Lower leg skin (tissue), 3 donors: Measurements from ENCODE around the gene OR9A4.

ENCODE experiments used
- CTCF ChIP-seq, 3 donors: fragments of 450-650 bp; IDR thresholded peaks; one replicate each; pipeline ENCODE4 v1.5.1; 2016; ENCODE audit warnings: antibody characterized with exemption in 3 of 3, mild to moderate bottlenecking in 3 of 3, moderate library complexity in 2 of 3
- POLR2A ChIP-seq, 2 donors: fragments of 450-650 bp; IDR thresholded peaks; one replicate each; pipeline ENCODE4 v1.6.1; 2016 to 2017; ENCODE audit warnings: antibody characterized with exemption in 2 of 2, mild to moderate bottlenecking in 1 of 2, moderate library complexity in 1 of 2

DNA sequence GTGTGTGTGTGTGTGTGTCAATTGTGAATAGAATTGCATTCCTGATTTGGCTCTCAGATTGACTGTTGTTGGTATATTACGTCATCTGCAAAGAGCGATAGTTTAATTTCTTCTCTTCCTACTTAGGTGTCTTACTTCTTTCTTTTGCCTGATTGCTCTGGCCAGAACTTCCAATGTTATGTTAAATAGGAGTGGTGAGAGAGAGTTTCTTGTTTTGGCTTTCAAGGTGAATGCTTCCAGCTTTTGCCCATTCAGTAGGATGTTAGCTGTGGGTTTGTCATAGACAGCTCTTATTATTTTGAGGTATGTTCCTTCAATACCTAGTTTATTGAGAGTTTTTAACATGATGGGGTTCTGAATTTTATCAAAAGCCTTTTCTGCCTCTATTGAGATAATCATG lies 40.7 kb upstream of the OR9A4 start:
- TF ChIP-seq CTCF (IDR thresholded peaks at IDR 0.05) (no peak), POLR2A (IDR thresholded peaks at IDR 0.05) (no peak)
